Upper lobe of left lung (tissue), 4 donors: ENCODE data around the gene C10orf71.

Experiments used
- CTCF ChIP-seq, 6 experiments: fragments of 450-650 bp in 4 of 6; fragments of 200-600 bp in 2 of 6; sonication (generic) in 2 of 6; IDR thresholded peaks; one replicate each; pipeline ENCODE4 v1.5.1; 2016 to 2019; ENCODE audit warnings: antibody characterized with exemption in 6 of 6
- EP300 ChIP-seq, 4 donors: sonication (generic); formaldehyde crosslinking; IDR thresholded peaks; one replicate each; pipeline ENCODE4 v1.5.1; 2017; ENCODE audit warnings: antibody characterized with exemption in 4 of 4, control low read depth in 2 of 4
- POLR2AphosphoS5 ChIP-seq, 2 donors: sonication (generic); formaldehyde crosslinking; IDR thresholded peaks; one replicate each; pipeline ENCODE4 v1.5.1; 2017; ENCODE audit warnings: antibody characterized with exemption in 2 of 2

GRCh38 chr10:49292565-49293207 lies 6.3 kb upstream of the C10orf71 start:
- no peak for TF ChIP-seq POLR2AphosphoS5 (IDR thresholded peaks at IDR 0.05)
- TF ChIP-seq CTCF (IDR thresholded peaks at IDR 0.05) = no peak
- no peak for TF ChIP-seq EP300 (IDR thresholded peaks at IDR 0.05)
